H9 (cell line): ENCODE data around the gene WDR31. TPM values are rescaled to one million over a fixed set of nuclear protein-coding genes. Genes with fewer than 3 reads are reported as not detected.

Source experiments
- DNase-seq: peaks from one replicate; pipeline ENCODE4 v3.0.0-alpha.2; 2017
- H2AFZ ChIP-seq: one replicate; pipeline ENCODE4 v1.6.1; 2013; ENCODE audit warnings: mild to moderate bottlenecking, low read length, control low read depth, moderate library complexity
- H2AK5ac ChIP-seq: 2 replicates; pipeline ENCODE4 v1.6.1; 2013; ENCODE audit warnings: low read length, control low read depth, mixed read lengths; ENCODE audit not compliant: insufficient read length
- H2BK120ac ChIP-seq: one replicate; pipeline ENCODE4 v1.6.1; 2013; ENCODE audit warnings: low read depth, mild to moderate bottlenecking, low read length, control low read depth, inconsistent platforms; ENCODE audit not compliant: poor library complexity, severe bottlenecking
- H2BK12ac ChIP-seq: 2 replicates; pipeline ENCODE4 v1.6.1; 2013; ENCODE audit warnings: low read length, control low read depth, mixed read lengths, low read depth; ENCODE audit not compliant: insufficient read length
- H2BK15ac ChIP-seq: 2 replicates; pipeline ENCODE4 v1.6.1; 2013; ENCODE audit warnings: low read depth, low read length, control low read depth
- H2BK20ac ChIP-seq: one replicate; pipeline ENCODE4 v1.6.1; 2013; ENCODE audit warnings: low read depth, mild to moderate bottlenecking, low read length, control low read depth, inconsistent platforms; ENCODE audit not compliant: poor library complexity, severe bottlenecking
- H2BK5ac ChIP-seq: 2 replicates; pipeline ENCODE4 v1.6.1; 2013; ENCODE audit warnings: low read length, control low read depth, mixed read lengths; ENCODE audit not compliant: insufficient read length
- H3K14ac ChIP-seq: 2 replicates; pipeline ENCODE4 v1.6.1; 2013; ENCODE audit warnings: low read length, control low read depth; ENCODE audit not compliant: insufficient read depth
- H3K18ac ChIP-seq: 2 replicates; pipeline ENCODE4 v1.6.1; 2013; ENCODE audit warnings: low read depth, mild to moderate bottlenecking, mixed read lengths, low read length, control low read depth; ENCODE audit not compliant: insufficient read length
- H3K23ac ChIP-seq: 2 replicates; pipeline ENCODE4 v1.6.1; 2013; ENCODE audit warnings: low read length, control low read depth, mixed read lengths, low read depth; ENCODE audit not compliant: insufficient read length
- H3K23me2 ChIP-seq: 2 replicates; pipeline ENCODE4 v1.6.1; 2013; ENCODE audit warnings: low read depth, mild to moderate bottlenecking, mixed read lengths, low read length, control low read depth; ENCODE audit not compliant: insufficient read length, poor library complexity, severe bottlenecking
- H3K27ac ChIP-seq: 2 replicates; pipeline ENCODE4 v1.5.1; 2013; ENCODE audit warnings: low read length, control low read depth, mixed read lengths, low read depth; ENCODE audit not compliant: insufficient read length
- H3K27me3 ChIP-seq: 2 replicates; pipeline ENCODE4 v1.6.1; 2013; ENCODE audit warnings: low read length, control low read depth, inconsistent platforms; ENCODE audit not compliant: insufficient read depth
- H3K4ac ChIP-seq: 2 replicates; pipeline ENCODE4 v1.6.1; 2013; ENCODE audit warnings: low read depth, mild to moderate bottlenecking, control low read depth, inconsistent platforms, low read length, moderate library complexity
- H3K4me1 ChIP-seq: 2 replicates; pipeline ENCODE4 v1.6.1; 2013; ENCODE audit warnings: low read length, control low read depth, inconsistent platforms; ENCODE audit not compliant: insufficient read depth
- H3K4me2 ChIP-seq: 2 replicates; pipeline ENCODE4 v1.6.1; 2013; ENCODE audit warnings: low read length, control low read depth, mixed read lengths; ENCODE audit not compliant: insufficient read length, insufficient read depth
- H3K56ac ChIP-seq: 2 replicates; pipeline ENCODE4 v1.6.1; 2013; ENCODE audit warnings: low read depth, mild to moderate bottlenecking, mixed read lengths, low read length, control low read depth; ENCODE audit not compliant: insufficient read length
- H3K79me1 ChIP-seq: 2 replicates; pipeline ENCODE4 v1.6.1; 2013; ENCODE audit warnings: low read depth, mild to moderate bottlenecking, moderate library complexity, low read length, control low read depth, inconsistent platforms; ENCODE audit not compliant: insufficient read depth, poor library complexity, severe bottlenecking
- H3K79me2 ChIP-seq: 2 replicates; pipeline ENCODE4 v1.6.1; 2013; ENCODE audit warnings: low read length, control low read depth, inconsistent platforms; ENCODE audit not compliant: insufficient read depth
- H3K9ac ChIP-seq: 2 replicates; pipeline ENCODE4 v1.6.1; 2013; ENCODE audit warnings: low read length, control low read depth, mixed read lengths; ENCODE audit not compliant: insufficient read length; ENCODE audit errors: extremely low read depth
- H3K9me3 ChIP-seq: one replicate; pipeline ENCODE4 v1.6.1; 2013; ENCODE audit warnings: low read depth, low read length, inconsistent platforms; ENCODE audit not compliant: control insufficient read depth
- H3T11ph ChIP-seq: one replicate; pipeline ENCODE4 v1.6.1; 2013; ENCODE audit warnings: mild to moderate bottlenecking, low read length, control low read depth, inconsistent platforms
- H4K20me1 ChIP-seq: one replicate; pipeline ENCODE4 v1.6.1; 2013; ENCODE audit not compliant: control insufficient read depth, insufficient read length, insufficient read depth
- H4K5ac ChIP-seq: 2 replicates; pipeline ENCODE4 v1.6.1; 2013; ENCODE audit warnings: low read depth, mild to moderate bottlenecking, mixed read lengths, low read length, control low read depth; ENCODE audit not compliant: insufficient read length
- H4K8ac ChIP-seq: replicated peaks from 2 replicates; pipeline ENCODE4 v1.6.1; 2013; ENCODE audit warnings: low read length, control low read depth, mixed read lengths, low read depth; ENCODE audit not compliant: insufficient read length
- H4K91ac ChIP-seq: 2 replicates; pipeline ENCODE4 v1.6.1; 2013; ENCODE audit warnings: low read depth, mild to moderate bottlenecking, moderate library complexity, mixed read lengths, low read length, control low read depth; ENCODE audit not compliant: insufficient read length
- H3K27ac Mint-ChIP-seq, 3 experiments: 2 replicates in 2 of 3; 3 replicates in 1 of 3; pipeline ENCODE4 v1.8.0; 2020 to 2021; ENCODE audit warnings: mixed read lengths in 3 of 3, mild to moderate bottlenecking in 1 of 3, moderate library complexity in 1 of 3
- H3K27me3 Mint-ChIP-seq: 2 replicates; pipeline ENCODE4 v1.8.0; 2021; ENCODE audit warnings: low read depth, mild to moderate bottlenecking, moderate library complexity, mixed read lengths
- H3K36me3 Mint-ChIP-seq, 3 experiments: 2 replicates in 2 of 3; 3 replicates in 1 of 3; pipeline ENCODE4 v1.8.0; 2020 to 2021; ENCODE audit warnings: low read depth in 3 of 3, mixed read lengths in 3 of 3; ENCODE audit not compliant: insufficient read depth in 1 of 3
- H3K4me1 Mint-ChIP-seq, 2 experiments: 2 replicates each; pipeline ENCODE4 v1.8.0; 2020; ENCODE audit warnings: mixed read lengths in 2 of 2
- H3K4me3 Mint-ChIP-seq, 2 experiments: 2 replicates in 1 of 2; 3 replicates in 1 of 2; pipeline ENCODE4 v1.8.0; 2020 to 2021; ENCODE audit warnings: mild to moderate bottlenecking in 2 of 2, mixed read lengths in 2 of 2, moderate library complexity in 1 of 2
- H3K9me3 Mint-ChIP-seq, 2 experiments: 2 replicates in 1 of 2; 3 replicates in 1 of 2; pipeline ENCODE4 v1.8.0; 2020; ENCODE audit warnings: mild to moderate bottlenecking in 2 of 2, mixed read lengths in 2 of 2, moderate library complexity in 1 of 2
- CTCF ChIP-seq: fragments of 200-600 bp; sonication (generic); conservative IDR thresholded peaks from 3 replicates; pipeline ENCODE4 v1.8.0; 2021; ENCODE audit warnings: antibody characterized with exemption, mild to moderate bottlenecking
- WGBS: extraction: QIAGEN DNeasy Blood & Tissue Kit; methylation state at CpG from one replicate; pipeline ENCODE4 v1.1.7; 2013; ENCODE audit warnings: missing lambda C conversion rate, low lambda C conversion rate, mixed read lengths; ENCODE audit not compliant: insufficient read length; ENCODE audit errors: extremely low coverage; 5-methylcytosine and 5-hydroxymethylcytosine counted together
- total RNA-seq: library from RNA; stranded (reverse); gene quantifications from 2 replicates; pipeline ENCODE4 v1.2.1, GENCODE V29; 2021

The WDR31 gene
- total RNA-seq, 1 experiment from 2014 or later = 0.72 TPM

DNA sequence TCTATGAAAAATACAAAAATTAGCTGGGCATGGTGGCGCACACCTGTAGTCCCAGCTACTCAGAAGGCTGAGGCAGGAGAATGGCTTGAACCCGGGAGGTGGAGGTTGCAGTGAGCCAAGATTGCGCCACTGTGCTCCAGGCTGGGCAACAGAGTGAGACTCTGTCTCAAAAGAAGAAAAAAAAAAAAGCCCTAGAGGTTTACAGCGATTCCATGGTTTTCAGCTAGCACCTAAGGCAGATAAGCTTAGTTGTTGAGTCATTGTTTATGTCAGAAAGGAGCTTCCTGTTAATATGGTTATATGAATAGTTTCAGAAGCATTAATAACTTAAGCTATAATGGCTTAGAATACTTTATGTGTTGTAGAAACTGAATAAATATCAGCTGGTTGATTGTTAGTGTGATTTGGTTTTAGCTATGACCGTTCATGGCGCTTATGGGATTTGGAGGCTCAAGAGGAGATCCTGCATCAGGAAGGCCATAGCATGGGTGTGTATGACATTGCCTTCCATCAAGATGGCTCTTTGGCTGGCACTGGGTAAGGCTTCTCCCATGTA lies 49.9 kb downstream of the WDR31 start:
- no peaks in the 10 kb centered on the region for H3K4me1 Mint-ChIP-seq
- no peak overlapping the region for H2BK120ac ChIP-seq
- no peak overlapping the region for H3K14ac ChIP-seq
- H4K20me1 ChIP-seq = no peaks in the 10 kb centered on the region
- H3K4me3 Mint-ChIP-seq = no peak overlapping the region
- no peak overlapping the region for H4K5ac ChIP-seq
- H4K8ac ChIP-seq = no peak overlapping the region
- H2BK20ac ChIP-seq = no peak overlapping the region
- H2AFZ ChIP-seq = no peak overlapping the region
- H2BK15ac ChIP-seq = no peak overlapping the region
- WGBS = no CpG with 5 or more reads among the region's 6 CpGs
- no peak overlapping the region for H3K4me2 ChIP-seq
- H3K4ac ChIP-seq = no peak overlapping the region
- H3K4me1 ChIP-seq = no peaks in the 10 kb centered on the region
- no peak overlapping the region for H3T11ph ChIP-seq
- no peaks in the 10 kb centered on the region for H3K27me3 ChIP-seq
- H3K36me3 Mint-ChIP-seq = peaks cover 31 to 75% (median 69%) of the 10 kb centered on the region in 3 experiments; a peak in 6 of 7 replicates
- no peak overlapping the region for H3K56ac ChIP-seq
- H3K18ac ChIP-seq = no peak overlapping the region
- H3K27me3 Mint-ChIP-seq = no peaks in the 10 kb centered on the region
- no peaks in the 10 kb centered on the region for H3K9me3 ChIP-seq
- no peak overlapping the region for H2AK5ac ChIP-seq
- no peak for DNase-seq
- no peaks in the 10 kb centered on the region for H3K79me1 ChIP-seq
- H3K27ac Mint-ChIP-seq = no peak overlapping the region
- no peak overlapping the region for H3K27ac ChIP-seq
- no peaks in the 10 kb centered on the region for H3K9me3 Mint-ChIP-seq
- H4K91ac ChIP-seq = no peak overlapping the region
- no peak overlapping the region for H2BK5ac ChIP-seq
- no peak for TF ChIP-seq CTCF
- no peak overlapping the region for H3K9ac ChIP-seq
- no peaks in the 10 kb centered on the region for H3K79me2 ChIP-seq
- H3K23ac ChIP-seq = no peak overlapping the region
- no peak overlapping the region for H2BK12ac ChIP-seq
- H3K23me2 ChIP-seq = no peaks in the 10 kb centered on the region
